ENCODE results near the gene MICU1.

GRCh38 chr10:72331575-72332422 lies 294.1 kb downstream of the MICU1 start:
- peak; percentile 54 for TF ChIP-seq CTCF (CRISPR knock-in tag; IDR thresholded peaks at IDR 0.05)
- TF ChIP-seq E2F1 (CRISPR knock-in tag; IDR thresholded peaks at IDR 0.05) = no peak
- peak; percentile 20 for TF ChIP-seq YY1 (IDR thresholded peaks at IDR 0.05; ENCODE audit: insufficient read depth, insufficient replicate concordance, low read depth, low read length)
- 0 out of 2 replicates have a peak, but pooled peaks have one; percentile 31 for TF ChIP-seq PAX8 (CRISPR knock-in tag; IDR thresholded peaks at IDR 0.05; ENCODE audit: borderline replicate concordance)

Measured in HepG2 (cell line).